ENCODE results near the gene TNFAIP2.

TNFAIP2 gene

DNA sequence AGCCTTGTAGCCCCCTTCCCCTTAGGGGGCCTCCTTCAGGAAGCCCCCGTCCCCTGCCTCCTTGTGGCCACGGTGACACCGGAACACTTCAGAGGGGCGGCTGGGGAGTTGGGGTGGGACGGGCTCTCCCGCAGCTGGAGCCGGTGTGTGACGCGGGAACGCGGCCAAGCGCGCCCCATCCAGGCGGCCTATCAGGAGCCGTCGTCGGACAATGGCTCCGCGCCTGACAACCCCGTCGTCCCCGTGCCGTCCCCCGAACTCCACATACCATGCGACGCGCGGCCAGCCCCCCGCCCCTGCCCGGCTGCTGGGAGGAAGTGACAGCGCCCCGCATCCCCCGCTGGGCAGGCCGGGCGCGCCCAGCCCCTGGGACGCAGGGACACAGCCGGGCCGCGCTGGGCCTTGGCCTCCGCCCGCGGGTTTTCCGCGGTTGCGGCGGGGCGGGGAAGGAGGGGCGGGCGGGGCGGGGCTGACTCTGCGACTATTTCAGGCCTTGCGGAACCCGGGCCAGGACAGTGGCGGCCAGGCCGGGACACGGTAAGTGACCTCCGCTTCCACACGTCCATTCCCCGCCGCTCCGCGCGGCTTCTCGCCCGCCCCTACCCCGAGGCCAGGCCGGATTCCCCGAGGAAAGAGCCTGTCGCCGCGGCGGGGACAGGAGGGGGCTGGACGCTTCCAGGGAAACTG lies at the start of gene TNFAIP2:
Gene TNFAIP2 (plus strand): TSS at position 515 of the 687 bp plus-strand sequence. CDS start 2,997 bp downstream, outside the sequence.
- no peak for DNase-seq (ENCODE audit: low spot score)

DNA sequence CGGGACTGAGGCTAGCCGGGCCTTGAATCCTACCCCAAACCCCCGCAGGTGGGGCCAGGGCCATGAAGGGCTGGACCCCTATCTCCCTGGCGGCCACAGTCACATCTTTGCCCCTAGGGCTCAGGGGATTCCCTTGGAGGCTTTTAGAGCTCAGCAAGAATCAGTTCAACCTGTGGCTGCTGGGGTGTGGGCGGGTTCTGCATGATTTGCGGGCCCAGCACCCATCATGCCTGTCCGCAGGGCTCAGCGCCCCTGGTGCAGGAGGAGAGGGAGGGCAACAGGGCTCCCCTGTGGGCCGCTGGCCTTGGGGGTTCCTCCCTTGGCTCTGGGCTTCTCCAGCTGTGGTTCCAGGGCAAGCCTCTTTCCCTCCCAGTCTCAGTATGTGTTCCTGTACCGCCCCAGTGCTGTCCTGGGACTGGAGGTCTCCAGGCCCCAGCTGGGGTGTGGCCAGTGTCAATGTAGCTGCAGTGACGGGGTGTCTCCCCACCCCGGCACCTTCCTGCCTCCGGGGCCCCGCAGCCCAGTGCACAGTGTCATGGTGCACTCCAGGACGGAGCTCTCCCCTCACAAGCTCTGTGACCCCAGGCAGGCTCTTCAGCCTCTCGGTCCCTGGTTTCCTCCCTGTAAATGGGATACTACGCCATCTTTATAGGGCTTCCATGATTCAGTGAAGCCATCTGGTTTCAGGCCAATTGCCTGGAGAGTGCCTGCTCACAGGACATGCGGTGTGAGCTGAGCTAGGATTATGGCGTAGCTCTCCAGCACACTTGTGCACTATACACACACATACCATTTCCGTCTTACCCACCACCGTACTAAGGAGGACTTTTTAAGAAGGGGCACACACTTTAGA lies 49.2 kb upstream of the TNFAIP2 start:
- no peak for DNase-seq (ENCODE audit: low spot score)

GRCh38 chr14:103074729-103075367 lies 48.4 kb upstream of the TNFAIP2 start:
- DNase-seq (ENCODE audit: low spot score) = no peak

GRCh38 chr14:103078420-103078749 lies 44.9 kb upstream of the TNFAIP2 start:
- peak; percentile 87 for DNase-seq (ENCODE audit: low spot score)

DNA sequence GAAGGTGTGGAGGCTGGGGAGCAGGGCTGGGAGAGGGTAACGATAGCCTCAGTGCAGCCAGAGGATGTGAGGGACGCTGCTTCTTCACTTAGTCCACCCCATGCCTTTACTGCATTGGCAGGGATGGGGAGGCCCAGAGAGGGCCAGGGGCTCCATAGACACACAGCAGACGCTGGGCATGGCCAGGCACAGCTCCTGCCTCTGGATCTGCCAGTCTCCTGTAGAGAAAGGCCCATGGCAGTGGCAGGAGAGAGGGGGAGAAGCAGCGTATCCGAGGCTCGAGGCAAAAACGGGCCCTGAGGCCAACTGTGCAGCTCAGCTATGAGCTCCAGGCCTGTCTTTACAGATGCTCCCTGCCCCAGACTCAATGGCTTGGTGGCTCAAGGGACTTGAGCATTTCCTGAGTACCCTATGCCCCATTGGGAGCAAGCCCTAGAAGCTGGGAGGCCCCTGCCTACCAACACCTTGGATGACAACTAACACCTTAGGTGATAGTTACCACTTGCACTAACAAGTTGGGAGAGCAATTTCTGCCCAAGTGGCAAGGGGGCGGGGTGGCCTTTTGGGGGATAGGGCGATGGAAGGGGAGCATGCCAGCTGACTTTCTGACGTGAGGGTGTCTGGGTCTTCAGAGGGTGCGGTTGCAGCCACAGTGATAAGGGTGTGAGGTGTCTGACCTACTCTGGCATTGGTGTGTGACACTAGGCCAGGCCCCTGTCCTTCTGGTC lies 44.2 kb upstream of the TNFAIP2 start:
- DNase-seq (ENCODE audit: low spot score) = no peak

GRCh38 chr14:103081951-103082350 lies 41.3 kb upstream of the TNFAIP2 start:
- DNase-seq (ENCODE audit: low spot score) = no peak

DNA sequence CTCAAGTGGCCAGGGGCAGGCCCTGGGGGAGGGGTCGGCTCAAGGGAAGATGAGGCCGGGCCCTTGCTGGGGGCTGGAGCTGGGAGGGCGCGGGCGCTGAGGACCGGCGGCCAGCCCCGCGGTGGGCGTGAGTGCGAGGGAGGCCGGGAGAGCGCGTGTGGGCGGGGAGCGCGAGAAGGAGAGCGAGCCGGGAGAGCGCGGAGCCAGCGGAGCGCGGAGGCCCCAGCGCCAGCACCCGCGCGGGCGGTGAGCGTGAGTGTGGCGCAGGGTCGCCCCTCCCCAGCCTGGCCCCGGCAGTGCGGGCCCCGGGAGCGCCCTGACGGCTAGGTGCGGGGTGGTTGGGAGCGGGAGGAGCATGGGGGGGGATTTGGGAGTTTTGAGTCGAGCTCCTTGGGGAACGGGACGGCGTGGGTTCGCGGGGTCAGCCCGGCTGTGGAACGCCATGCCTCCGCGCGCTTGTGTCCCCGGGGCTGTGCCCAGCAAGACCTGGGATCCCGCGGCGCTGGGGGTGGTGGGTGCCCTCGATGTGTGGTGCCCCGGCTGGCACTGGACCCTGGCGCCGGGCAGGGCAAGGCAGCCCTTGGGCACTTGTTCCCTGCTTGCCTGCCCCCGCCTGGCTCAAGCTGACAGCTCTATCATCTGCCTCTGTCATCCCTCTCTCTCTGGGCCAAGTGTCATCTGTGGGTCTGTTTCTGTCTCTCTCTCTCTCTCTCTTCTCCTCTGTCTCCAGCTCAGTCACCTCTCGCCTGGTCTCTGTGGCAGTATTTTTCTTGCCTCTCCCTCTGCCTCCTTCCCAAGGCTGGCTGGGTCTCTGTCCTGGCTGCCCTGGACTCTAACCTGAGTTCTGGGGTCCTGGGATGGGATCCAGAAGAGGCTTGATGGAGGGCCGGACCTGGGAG lies 39.0 kb upstream of the TNFAIP2 start, which contains the start of gene LBHD2:
Gene LBHD2 (plus strand): TSS at position 190 of the 899 bp plus-strand sequence. CDS start 1,803 bp downstream, outside the sequence.
- DNase-seq (ENCODE audit: low spot score) = no peak

- DNase-seq (ENCODE audit: low spot score) = no peak
These were observed 37.9 kb upstream of the TNFAIP2 start for GRCh38 chr14:103085106-103086091.

DNA sequence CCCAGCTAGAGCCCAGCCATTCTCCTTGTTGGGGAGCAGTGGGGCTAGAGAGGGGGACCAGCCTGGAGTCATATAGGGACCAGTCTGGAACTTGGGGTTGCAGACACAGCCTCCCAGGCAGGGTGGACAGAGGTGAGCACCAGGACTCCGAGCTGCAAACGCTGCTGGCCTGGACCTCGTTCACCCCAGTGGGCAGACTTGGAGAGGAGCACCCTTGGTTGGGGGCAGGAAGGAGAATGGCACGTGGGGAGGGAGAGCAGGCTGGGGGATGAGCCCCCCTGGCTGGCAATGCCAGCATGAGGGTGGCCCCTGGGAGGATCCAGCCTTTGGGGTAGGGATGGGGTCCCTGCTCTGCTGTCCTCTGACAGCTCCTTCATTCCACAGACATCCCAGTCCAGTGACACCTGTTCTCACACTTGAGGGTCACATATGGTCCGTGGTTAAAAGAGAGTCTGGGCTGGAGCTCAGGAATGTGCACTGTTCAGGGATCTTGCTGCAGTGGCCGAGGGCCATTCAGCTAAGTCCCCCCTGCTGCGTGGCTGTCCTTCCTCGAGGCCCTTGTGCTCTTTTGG lies 36.4 kb upstream of the TNFAIP2 start:
- no peak for DNase-seq (ENCODE audit: low spot score)

DNA sequence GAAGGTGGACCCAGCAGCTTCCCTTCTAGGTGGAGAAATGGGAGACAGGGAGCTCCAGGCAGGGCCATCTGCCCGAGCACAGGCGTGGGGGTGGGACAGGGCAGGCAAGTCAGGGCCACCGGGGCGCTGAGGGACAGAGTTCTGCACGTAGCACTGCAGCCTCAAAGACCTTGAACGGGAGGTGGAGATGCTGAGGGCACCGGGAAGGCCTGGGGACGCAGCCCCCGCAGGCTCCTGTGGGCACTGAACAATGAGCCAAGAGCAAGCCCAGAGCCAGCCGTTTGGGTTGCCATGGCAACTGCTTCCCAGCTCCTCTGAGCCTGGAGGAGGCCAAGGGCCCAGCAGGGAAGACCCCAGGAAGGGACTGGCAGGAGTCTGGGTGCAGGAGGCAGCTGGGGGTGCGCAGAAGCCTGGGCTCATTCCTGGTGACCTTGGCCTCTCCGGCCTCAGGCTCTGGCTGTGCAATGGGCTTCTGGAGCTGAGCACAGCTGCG lies 35.9 kb upstream of the TNFAIP2 start:
- DNase-seq (ENCODE audit: low spot score) = no peak

GRCh38 chr14:103088921-103089320 lies 34.3 kb upstream of the TNFAIP2 start:
- DNase-seq (ENCODE audit: low spot score) = no peak

GRCh38 chr14:103089386-103090335 lies 33.6 kb upstream of the TNFAIP2 start:
- no peak for DNase-seq (ENCODE audit: low spot score)

- DNase-seq (ENCODE audit: low spot score) = no peak
These were observed 32.7 kb upstream of the TNFAIP2 start for GRCh38 chr14:103090481-103091020.

GRCh38 chr14:103091041-103091882 lies 32.0 kb upstream of the TNFAIP2 start:
- DNase-seq (ENCODE audit: low spot score) = peak; percentile 49

DNA sequence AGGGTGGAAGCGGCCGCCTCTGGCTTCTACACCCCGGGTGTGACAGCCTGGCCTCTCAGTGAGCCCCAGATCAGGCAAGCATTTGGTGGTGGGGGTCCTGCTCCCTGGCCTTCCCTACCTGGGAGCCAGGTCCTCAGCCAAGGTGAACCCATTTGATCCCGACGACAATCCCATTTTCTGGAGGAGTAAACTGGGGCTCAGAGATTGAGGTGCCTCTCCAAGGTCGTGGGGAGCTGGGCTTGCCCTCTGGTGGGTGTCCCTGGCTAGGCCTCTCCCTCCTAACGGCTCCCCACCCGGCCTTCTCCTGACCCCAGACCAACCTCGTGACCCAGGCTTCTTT lies 31.4 kb upstream of the TNFAIP2 start:
- DNase-seq (ENCODE audit: low spot score) = no peak

DNA sequence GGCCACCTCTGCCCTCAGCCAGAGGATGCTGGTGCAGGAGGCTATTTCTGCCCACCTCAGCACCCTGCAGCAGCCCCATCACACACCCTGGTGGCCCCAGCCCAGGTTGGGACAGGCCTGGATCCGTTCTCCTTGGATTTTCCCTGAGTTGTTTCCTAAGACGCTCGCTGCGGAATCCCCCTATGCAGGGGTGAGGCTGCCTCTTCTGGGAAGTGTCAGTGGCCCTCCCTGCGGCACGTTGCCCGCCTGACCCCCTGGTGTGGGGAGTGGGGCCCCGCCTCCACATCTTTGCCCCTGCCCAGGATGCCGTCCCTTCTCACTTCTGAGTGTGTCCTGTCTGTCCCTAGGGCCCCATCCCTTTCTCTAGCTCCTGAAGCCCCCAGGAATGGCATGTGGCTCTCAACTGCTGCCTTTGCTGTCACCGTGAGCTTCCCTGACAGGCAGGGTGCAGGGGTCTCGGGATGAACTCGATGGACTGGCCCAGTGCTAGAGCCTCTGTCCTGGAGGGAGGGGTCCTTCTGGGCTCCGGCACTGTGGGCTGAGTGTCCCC lies 29.3 kb upstream of the TNFAIP2 start:
- DNase-seq (ENCODE audit: low spot score) = no peak
